ENCODE data around the gene CCDC7.

The CCDC7 gene

DNA sequence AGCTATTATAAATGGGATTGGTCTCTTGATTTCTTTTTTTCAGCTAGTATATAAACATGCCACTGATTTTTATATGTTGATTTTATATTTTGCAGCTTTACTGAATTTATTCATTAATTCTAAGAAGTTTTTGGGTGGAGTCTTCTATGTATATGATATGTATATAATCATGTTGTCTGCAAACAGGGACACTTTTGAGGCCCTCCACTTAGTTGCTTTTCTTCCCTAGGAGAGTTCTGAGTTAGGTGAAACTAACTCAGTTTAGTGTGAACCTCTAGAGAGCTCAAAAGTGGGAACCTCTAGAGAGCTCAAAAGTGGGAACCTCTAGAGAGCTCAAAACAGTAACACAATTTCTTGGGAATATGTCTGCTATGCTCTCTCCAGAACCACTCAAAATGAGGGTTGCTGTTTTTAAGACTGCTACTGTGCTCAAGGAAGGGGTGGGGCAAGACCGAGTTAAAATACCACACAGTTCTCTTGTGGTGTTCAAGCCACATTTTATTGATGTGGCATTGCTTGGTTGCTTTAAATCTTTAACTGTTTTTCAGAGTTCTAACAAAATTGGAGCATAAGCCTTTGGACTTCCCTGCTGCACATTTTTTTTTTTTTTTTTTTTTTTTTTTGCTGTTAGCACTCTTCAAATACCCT, 13.2 kb downstream of the CCDC7 start:
- ATAC-seq = no peak
- no peak for TF ChIP-seq PPARA (CRISPR knock-in tag; IDR thresholded peaks at IDR 0.05; ENCODE audit: borderline replicate concordance)
- TF ChIP-seq, protein P1, sequence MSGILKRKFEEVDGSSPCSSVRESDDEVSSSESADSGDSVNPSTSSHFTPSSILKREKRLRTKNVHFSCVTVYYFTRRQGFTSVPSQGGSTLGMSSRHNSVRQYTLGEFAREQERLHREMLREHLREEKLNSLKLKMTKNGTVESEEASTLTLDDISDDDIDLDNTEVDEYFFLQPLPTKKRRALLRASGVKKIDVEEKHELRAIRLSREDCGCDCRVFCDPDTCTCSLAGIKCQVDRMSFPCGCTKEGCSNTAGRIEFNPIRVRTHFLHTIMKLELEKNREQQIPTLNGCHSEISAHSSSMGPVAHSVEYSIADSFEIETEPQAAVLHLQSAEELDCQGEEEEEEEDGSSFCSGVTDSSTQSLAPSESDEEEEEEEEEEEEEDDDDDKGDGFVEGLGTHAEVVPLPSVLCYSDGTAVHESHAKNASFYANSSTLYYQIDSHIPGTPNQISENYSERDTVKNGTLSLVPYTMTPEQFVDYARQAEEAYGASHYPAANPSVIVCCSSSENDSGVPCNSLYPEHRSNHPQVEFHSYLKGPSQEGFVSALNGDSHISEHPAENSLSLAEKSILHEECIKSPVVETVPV (CRISPR knock-in tag; IDR thresholded peaks at IDR 0.05) = no peak

- ATAC-seq = no peak
- TF ChIP-seq PPARA (CRISPR knock-in tag; IDR thresholded peaks at IDR 0.05; ENCODE audit: borderline replicate concordance) (no peak), ZNF565 (CRISPR knock-in tag; conservative IDR thresholded peaks at IDR 0.05; ENCODE audit: low read depth) (no peak), SNAI2 (CRISPR knock-in tag; IDR thresholded peaks at IDR 0.05) (no peak), ZNF8 (CRISPR knock-in tag; IDR thresholded peaks at IDR 0.05) (no peak), RARB (CRISPR knock-in tag; IDR thresholded peaks at IDR 0.05) (no peak), TOX (CRISPR knock-in tag; IDR thresholded peaks at IDR 0.05; ENCODE audit: borderline replicate concordance) (no peak), ZC3H10 (CRISPR knock-in tag; IDR thresholded peaks at IDR 0.05) (no peak), ARNTL (CRISPR knock-in tag; IDR thresholded peaks at IDR 0.05; ENCODE audit: borderline replicate concordance, low read depth) (no peak), ZNF70 (CRISPR knock-in tag; IDR thresholded peaks at IDR 0.05) (no peak), ZFP3 (CRISPR knock-in tag; IDR thresholded peaks at IDR 0.05) (no peak), BACH2 (CRISPR knock-in tag; IDR thresholded peaks at IDR 0.05; ENCODE audit: borderline replicate concordance) (no peak), POU6F1 (CRISPR knock-in tag; IDR thresholded peaks at IDR 0.05; ENCODE audit: borderline replicate concordance, low read depth) (no peak), CSDC2 (CRISPR knock-in tag; IDR thresholded peaks at IDR 0.05) (no peak), ESRRG (CRISPR knock-in tag; IDR thresholded peaks at IDR 0.05) (no peak), ISL1 (CRISPR knock-in tag; IDR thresholded peaks at IDR 0.05) (no peak), ZFP30 (CRISPR knock-in tag; IDR thresholded peaks at IDR 0.05) (no peak)
- TF ChIP-seq, protein P1 (CRISPR knock-in tag; IDR thresholded peaks at IDR 0.05) = no peak
- TF ChIP-seq, protein P2, sequence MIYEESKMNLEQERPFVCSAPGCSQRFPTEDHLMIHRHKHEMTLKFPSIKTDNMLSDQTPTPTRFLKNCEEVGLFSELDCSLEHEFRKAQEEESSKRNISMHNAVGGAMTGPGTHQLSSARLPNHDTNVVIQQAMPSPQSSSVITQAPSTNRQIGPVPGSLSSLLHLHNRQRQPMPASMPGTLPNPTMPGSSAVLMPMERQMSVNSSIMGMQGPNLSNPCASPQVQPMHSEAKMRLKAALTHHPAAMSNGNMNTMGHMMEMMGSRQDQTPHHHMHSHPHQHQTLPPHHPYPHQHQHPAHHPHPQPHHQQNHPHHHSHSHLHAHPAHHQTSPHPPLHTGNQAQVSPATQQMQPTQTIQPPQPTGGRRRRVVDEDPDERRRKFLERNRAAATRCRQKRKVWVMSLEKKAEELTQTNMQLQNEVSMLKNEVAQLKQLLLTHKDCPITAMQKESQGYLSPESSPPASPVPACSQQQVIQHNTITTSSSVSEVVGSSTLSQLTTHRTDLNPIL (CRISPR knock-in tag; IDR thresholded peaks at IDR 0.05; ENCODE audit: low read depth) = no peak
- TF ChIP-seq, protein P3, sequence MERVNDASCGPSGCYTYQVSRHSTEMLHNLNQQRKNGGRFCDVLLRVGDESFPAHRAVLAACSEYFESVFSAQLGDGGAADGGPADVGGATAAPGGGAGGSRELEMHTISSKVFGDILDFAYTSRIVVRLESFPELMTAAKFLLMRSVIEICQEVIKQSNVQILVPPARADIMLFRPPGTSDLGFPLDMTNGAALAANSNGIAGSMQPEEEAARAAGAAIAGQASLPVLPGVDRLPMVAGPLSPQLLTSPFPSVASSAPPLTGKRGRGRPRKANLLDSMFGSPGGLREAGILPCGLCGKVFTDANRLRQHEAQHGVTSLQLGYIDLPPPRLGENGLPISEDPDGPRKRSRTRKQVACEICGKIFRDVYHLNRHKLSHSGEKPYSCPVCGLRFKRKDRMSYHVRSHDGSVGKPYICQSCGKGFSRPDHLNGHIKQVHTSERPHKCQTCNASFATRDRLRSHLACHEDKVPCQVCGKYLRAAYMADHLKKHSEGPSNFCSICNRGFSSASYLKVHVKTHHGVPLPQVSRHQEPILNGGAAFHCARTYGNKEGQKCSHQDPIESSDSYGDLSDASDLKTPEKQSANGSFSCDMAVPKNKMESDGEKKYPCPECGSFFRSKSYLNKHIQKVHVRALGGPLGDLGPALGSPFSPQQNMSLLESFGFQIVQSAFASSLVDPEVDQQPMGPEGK (CRISPR knock-in tag; IDR thresholded peaks at IDR 0.05; ENCODE audit: borderline replicate concordance) = no peak
Measured at GRCh38 chr10:32461203-32461602, 15.3 kb downstream of the CCDC7 start.

DNA sequence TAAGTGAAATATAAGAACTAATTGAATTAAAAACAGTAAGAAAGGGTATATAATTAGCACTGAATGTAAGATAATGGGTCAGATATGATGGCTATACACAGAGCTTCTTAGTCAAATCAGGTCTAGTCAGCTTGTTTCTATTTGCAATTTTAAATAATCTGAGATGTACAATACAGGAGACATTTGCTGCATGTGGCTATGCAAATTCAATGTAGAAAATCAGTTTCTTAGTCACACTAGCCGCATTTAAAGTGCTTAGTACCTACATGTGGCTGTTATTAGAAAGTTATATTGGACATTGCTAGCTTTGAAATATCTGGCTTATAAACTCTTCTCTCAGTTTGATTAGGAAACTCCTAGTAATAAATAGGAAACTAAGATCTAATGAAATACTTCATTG, 25.3 kb downstream of the CCDC7 start:
- no peak for TF ChIP-seq ARNTL (CRISPR knock-in tag; IDR thresholded peaks at IDR 0.05; ENCODE audit: borderline replicate concordance, low read depth)
- TF ChIP-seq ISL1 (CRISPR knock-in tag; IDR thresholded peaks at IDR 0.05) = no peak
- no peak for ATAC-seq

DNA sequence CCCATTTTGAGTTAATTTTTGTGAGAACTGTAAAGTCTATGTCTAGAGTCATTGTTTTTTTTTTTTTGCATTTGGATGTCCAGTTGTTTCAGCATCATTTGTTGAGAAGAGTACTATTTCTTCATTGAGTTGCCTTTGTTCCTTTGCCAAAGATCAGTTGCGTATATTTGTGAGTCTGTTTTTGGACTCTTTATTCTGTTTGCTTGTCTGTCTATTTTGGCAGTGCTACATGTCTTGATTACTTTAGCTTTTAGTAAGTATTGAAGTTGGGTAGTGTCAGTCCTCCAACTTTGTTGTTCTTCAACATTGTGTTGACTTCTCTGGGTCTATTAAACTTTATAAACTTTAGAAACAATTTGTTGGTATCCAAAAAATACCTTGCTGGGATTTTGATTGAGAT, 31.6 kb downstream of the CCDC7 start:
- TF ChIP-seq TOX (CRISPR knock-in tag; IDR thresholded peaks at IDR 0.05; ENCODE audit: borderline replicate concordance) (no peak), BACH2 (CRISPR knock-in tag; IDR thresholded peaks at IDR 0.05; ENCODE audit: borderline replicate concordance) (no peak), ZNF8 (CRISPR knock-in tag; IDR thresholded peaks at IDR 0.05) (no peak), RARB (CRISPR knock-in tag; IDR thresholded peaks at IDR 0.05) (no peak), ESRRG (CRISPR knock-in tag; IDR thresholded peaks at IDR 0.05) (no peak), PPARA (CRISPR knock-in tag; IDR thresholded peaks at IDR 0.05; ENCODE audit: borderline replicate concordance) (no peak), ZNF565 (CRISPR knock-in tag; conservative IDR thresholded peaks at IDR 0.05; ENCODE audit: low read depth) (no peak), SNAI2 (CRISPR knock-in tag; IDR thresholded peaks at IDR 0.05) (no peak), ARNTL (CRISPR knock-in tag; IDR thresholded peaks at IDR 0.05; ENCODE audit: borderline replicate concordance, low read depth) (no peak), GLIS3 (CRISPR knock-in tag; IDR thresholded peaks at IDR 0.05) (no peak), CSDC2 (CRISPR knock-in tag; IDR thresholded peaks at IDR 0.05) (no peak), ZC3H10 (CRISPR knock-in tag; IDR thresholded peaks at IDR 0.05) (no peak)
- TF ChIP-seq, protein P2 (CRISPR knock-in tag; IDR thresholded peaks at IDR 0.05; ENCODE audit: low read depth) = no peak

More for the DNA sequence above, 31.6 kb downstream of the CCDC7 start:
- ATAC-seq = no peak
